WTC11 (cell line): ENCODE measurements around the gene ATR.
"Not testable (repeated sequence)": the region's sequence is repeated elsewhere in the genome, so short reads cannot be mapped to it uniquely, and the experiment has no call there.

Experiments used
- CREB1 ChIP-seq: sonication (generic); formaldehyde crosslinking; IDR thresholded peaks from 2 replicates; pipeline ENCODE4 v1.8.0; 2023; ENCODE audit warnings: mild to moderate bottlenecking, missing genetic modification reagents
- CTCF ChIP-seq: fragments of 200-600 bp; IDR thresholded peaks from 2 replicates; pipeline ENCODE4 v1.8.0; 2022; ENCODE audit warnings: antibody characterized with exemption
- E2F1 ChIP-seq: sonication (generic); formaldehyde crosslinking; IDR thresholded peaks from 2 replicates; pipeline ENCODE4 v1.8.0; 2022; ENCODE audit warnings: mild to moderate bottlenecking, missing genetic modification reagents
- ETV6 ChIP-seq: sonication (generic); formaldehyde crosslinking; IDR thresholded peaks from 2 replicates; pipeline ENCODE4 v1.8.1; 2022; ENCODE audit warnings: mild to moderate bottlenecking, missing genetic modification reagents
- JUN ChIP-seq: sonication (generic); formaldehyde crosslinking; IDR thresholded peaks from 2 replicates; pipeline ENCODE4 v1.8.0; 2023; ENCODE audit warnings: mild to moderate bottlenecking, missing genetic modification reagents
- MAX ChIP-seq: sonication (generic); formaldehyde crosslinking; IDR thresholded peaks from 2 replicates; pipeline ENCODE4 v1.8.0; 2022; ENCODE audit warnings: mild to moderate bottlenecking, missing genetic modification reagents
- MLX ChIP-seq: sonication (generic); formaldehyde crosslinking; IDR thresholded peaks from 2 replicates; pipeline ENCODE4 v1.8.1; 2023; ENCODE audit warnings: mild to moderate bottlenecking, missing genetic modification reagents, moderate library complexity
- NFE2L1 ChIP-seq: sonication (generic); formaldehyde crosslinking; IDR thresholded peaks from 2 replicates; pipeline ENCODE4 v1.8.1; 2023; ENCODE audit warnings: missing genetic modification reagents
- NFYB ChIP-seq: sonication (generic); formaldehyde crosslinking; conservative IDR thresholded peaks from 2 replicates; pipeline ENCODE4 v1.8.0; 2022; ENCODE audit warnings: low read depth, missing genetic modification reagents
- NR3C1 ChIP-seq: sonication (generic); formaldehyde crosslinking; conservative IDR thresholded peaks from 2 replicates; pipeline ENCODE4 v1.8.1; 2023; ENCODE audit warnings: low read depth, mild to moderate bottlenecking, missing genetic modification reagents
- TCF7 ChIP-seq: sonication (generic); formaldehyde crosslinking; IDR thresholded peaks from 2 replicates; pipeline ENCODE4 v1.8.0; 2022; ENCODE audit warnings: mild to moderate bottlenecking, low read depth, missing genetic modification reagents, moderate library complexity
- ZBTB21 ChIP-seq: sonication (generic); formaldehyde crosslinking; IDR thresholded peaks from 2 replicates; pipeline ENCODE4 v1.8.1; 2023; ENCODE audit warnings: mild to moderate bottlenecking, missing genetic modification reagents, borderline replicate concordance
- ZNF219 ChIP-seq: sonication (generic); formaldehyde crosslinking; IDR thresholded peaks from 2 replicates; pipeline ENCODE4 v1.8.0; 2023; ENCODE audit warnings: missing genetic modification reagents, mild to moderate bottlenecking, borderline replicate concordance
- ZNF671 ChIP-seq: fragments of 250-450 bp; sonication (Bioruptor Pico); IDR thresholded peaks from 2 replicates; pipeline ENCODE4 v1.8.0; 2021; ENCODE audit warnings: mild to moderate bottlenecking

GRCh38 chr3:142439499-142440220, 138.9 kb downstream of the ATR start:
- not testable (repeated sequence) for TF ChIP-seq MAX; ZNF671 (CRISPR knock-in tag); NFE2L1 (CRISPR knock-in tag); CTCF; CREB1 (CRISPR knock-in tag); MLX (CRISPR knock-in tag); ZBTB21 (CRISPR knock-in tag); E2F1; TCF7 (CRISPR knock-in tag); JUN (CRISPR knock-in tag); ZNF219 (CRISPR knock-in tag); NFYB (CRISPR knock-in tag); NR3C1 (CRISPR knock-in tag); ETV6 (CRISPR knock-in tag)
